Measurements from ENCODE around the gene OR4E1. TPM values are rescaled to one million over a fixed set of nuclear protein-coding genes. Genes with fewer than 3 reads are reported as not detected.
A peak's percentile ranks its signal among the peaks of the same experiment; 100 is the strongest.

Gene OR4E1
- total RNA-seq, 1 experiment from 2014 or later, result not detected

DNA sequence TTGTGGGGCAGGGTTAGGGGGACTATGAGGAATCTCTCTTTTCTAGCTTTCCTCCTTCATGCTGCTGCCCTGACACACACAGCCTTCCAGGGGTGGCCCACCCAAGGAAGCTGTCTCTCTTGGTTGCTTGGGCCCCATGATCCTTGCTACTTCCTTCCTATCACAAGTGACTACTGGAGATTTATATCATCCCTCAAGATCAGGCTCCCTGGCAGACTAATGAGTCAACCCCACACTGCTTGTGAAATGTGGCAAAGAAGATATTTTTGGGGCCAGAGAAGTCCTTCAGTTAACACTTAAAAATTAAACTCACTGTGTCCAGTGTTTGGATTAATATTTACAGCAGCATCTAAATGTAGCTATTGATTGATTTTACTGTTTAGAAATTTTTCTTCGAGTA is 1.5 kb downstream of the OR4E1 start:
- Histone ChIP-seq H3K36me3 (ENCODE audit: control insufficient read depth, insufficient read depth, low read length) (no peaks in the 10 kb centered on the region), H3K4me3 (ENCODE audit: low read depth, low read length) (no peak overlapping the region), H3K4me1 (peaks cover 16% of the 10 kb centered on the region), H3K9me3 (peaks cover 7% of the 10 kb centered on the region), H3K27me3 (replicated peaks; ENCODE audit: control insufficient read depth, insufficient read depth, low read length) (no peaks in the 10 kb centered on the region)
- Mint-ChIP-seq H3K36me3 (ENCODE audit: insufficient read depth, unreplicated experiment) (no peaks in the 10 kb centered on the region), H3K9me3 (ENCODE audit: unreplicated experiment) (peaks cover 10% of the 10 kb centered on the region), H3K27me3 (ENCODE audit: insufficient read depth, unreplicated experiment) (no peaks in the 10 kb centered on the region), H3K4me3 (ENCODE audit: unreplicated experiment) (no peak overlapping the region), H3K4me1 (ENCODE audit: low read depth, unreplicated experiment) (peaks cover 17% of the 10 kb centered on the region), H3K27ac (ENCODE audit: unreplicated experiment) (no peak overlapping the region)
- TF ChIP-seq, protein P1, sequence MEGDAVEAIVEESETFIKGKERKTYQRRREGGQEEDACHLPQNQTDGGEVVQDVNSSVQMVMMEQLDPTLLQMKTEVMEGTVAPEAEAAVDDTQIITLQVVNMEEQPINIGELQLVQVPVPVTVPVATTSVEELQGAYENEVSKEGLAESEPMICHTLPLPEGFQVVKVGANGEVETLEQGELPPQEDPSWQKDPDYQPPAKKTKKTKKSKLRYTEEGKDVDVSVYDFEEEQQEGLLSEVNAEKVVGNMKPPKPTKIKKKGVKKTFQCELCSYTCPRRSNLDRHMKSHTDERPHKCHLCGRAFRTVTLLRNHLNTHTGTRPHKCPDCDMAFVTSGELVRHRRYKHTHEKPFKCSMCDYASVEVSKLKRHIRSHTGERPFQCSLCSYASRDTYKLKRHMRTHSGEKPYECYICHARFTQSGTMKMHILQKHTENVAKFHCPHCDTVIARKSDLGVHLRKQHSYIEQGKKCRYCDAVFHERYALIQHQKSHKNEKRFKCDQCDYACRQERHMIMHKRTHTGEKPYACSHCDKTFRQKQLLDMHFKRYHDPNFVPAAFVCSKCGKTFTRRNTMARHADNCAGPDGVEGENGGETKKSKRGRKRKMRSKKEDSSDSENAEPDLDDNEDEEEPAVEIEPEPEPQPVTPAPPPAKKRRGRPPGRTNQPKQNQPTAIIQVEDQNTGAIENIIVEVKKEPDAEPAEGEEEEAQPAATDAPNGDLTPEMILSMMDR (IDR thresholded peaks at IDR 0.05; ENCODE audit: insufficient read depth in 1 of 2, low read depth in 1 of 2, low read length in 1 of 2, severe bottlenecking in 1 of 2, unreplicated experiment in 1 of 2), result no peak
- POLR2A ChIA-PET, result interaction anchor here (0.5 kb wide), 1 partner anchor 195 kb away, joined by 4 read pairs; the partner anchor contains the start of genes RAB2B and TOX4
- DNase-seq, result no peak
- CTCF ChIA-PET, result no interaction called here
- no TSS peak for BruUV-seq (replicated peaks)
- intact Hi-C loops (cut with micrococcal nuclease; ENCODE audit: unreplicated experiment), result no loop called here

DNA sequence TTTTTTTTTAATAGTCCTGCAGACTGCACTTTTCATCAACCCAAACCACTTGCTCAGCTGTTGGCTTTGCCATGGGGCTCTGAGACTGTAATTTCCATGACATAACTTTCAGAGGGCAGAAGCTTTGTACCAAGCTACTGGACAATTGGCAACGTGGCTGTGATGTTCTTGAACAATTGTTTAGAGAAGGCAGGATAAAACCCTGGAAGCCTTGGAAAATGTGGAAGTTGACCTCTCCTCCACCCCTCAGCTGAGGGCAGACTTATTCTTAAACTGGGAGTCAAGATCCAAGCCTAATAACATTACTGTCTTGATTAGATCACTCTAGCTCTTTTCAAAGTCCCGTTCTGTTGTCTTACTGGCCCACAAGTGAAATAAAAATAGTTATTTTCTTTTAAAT is 2.2 kb downstream of the OR4E1 start:
- Mint-ChIP-seq H3K4me1 (ENCODE audit: low read depth, unreplicated experiment) (peaks cover 17% of the 10 kb centered on the region), H3K36me3 (ENCODE audit: insufficient read depth, unreplicated experiment) (no peaks in the 10 kb centered on the region), H3K27ac (ENCODE audit: unreplicated experiment) (no peak overlapping the region), H3K9me3 (ENCODE audit: unreplicated experiment) (peaks cover 10% of the 10 kb centered on the region), H3K4me3 (ENCODE audit: unreplicated experiment) (no peak overlapping the region), H3K27me3 (ENCODE audit: insufficient read depth, unreplicated experiment) (no peaks in the 10 kb centered on the region)
- no peaks in the 10 kb centered on the region for H3K27me3 ChIP-seq (replicated peaks; ENCODE audit: control insufficient read depth, insufficient read depth, low read length)
- ChIA-PET CTCF (no interaction called here), POLR2A (no interaction called here)
- H3K36me3 ChIP-seq (ENCODE audit: control insufficient read depth, insufficient read depth, low read length), result no peaks in the 10 kb centered on the region
- intact Hi-C loops (cut with micrococcal nuclease; ENCODE audit: unreplicated experiment), result no loop called here
- peaks cover 16% of the 10 kb centered on the region for H3K4me1 ChIP-seq
- H3K4me3 ChIP-seq (ENCODE audit: low read depth, low read length), result no peak overlapping the region
- H3K9me3 ChIP-seq, result peaks cover 7% of the 10 kb centered on the region
- TF ChIP-seq, protein P1 (IDR thresholded peaks at IDR 0.05; ENCODE audit: insufficient read depth in 1 of 2, low read depth in 1 of 2, low read length in 1 of 2, severe bottlenecking in 1 of 2, unreplicated experiment in 1 of 2), result no peak
- BruUV-seq (replicated peaks), result no TSS peak
- DNase-seq, result no peak

DNA sequence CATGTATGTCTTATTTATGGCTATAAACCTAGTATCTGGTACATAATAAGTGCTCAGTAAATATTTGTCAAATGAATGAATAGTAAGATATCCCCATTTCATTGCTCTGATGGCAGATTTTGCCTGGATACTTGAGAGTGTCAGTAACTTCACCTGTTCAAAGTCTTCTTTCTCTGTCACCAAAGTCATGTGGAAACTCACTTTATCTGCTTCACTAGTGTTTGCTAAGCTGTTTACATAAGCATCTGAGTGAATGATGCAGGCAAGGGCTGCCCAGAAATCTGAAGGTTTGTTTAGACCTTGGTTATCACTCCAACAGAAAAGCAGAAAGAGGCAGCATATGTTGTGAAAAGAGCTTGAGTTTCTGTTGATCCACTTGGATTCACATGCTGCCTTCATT is 4.3 kb downstream of the OR4E1 start:
- Mint-ChIP-seq H3K4me1 (ENCODE audit: low read depth, unreplicated experiment) (peaks cover 17% of the 10 kb centered on the region), H3K36me3 (ENCODE audit: insufficient read depth, unreplicated experiment) (no peaks in the 10 kb centered on the region), H3K27ac (ENCODE audit: unreplicated experiment) (peak overlapping the region; percentile 69), H3K27me3 (ENCODE audit: insufficient read depth, unreplicated experiment) (no peaks in the 10 kb centered on the region), H3K9me3 (ENCODE audit: unreplicated experiment) (peaks cover under 1% of the 10 kb centered on the region), H3K4me3 (ENCODE audit: unreplicated experiment) (no peak overlapping the region)
- no peaks in the 10 kb centered on the region for H3K36me3 ChIP-seq (ENCODE audit: control insufficient read depth, insufficient read depth, low read length)
- no peaks in the 10 kb centered on the region for H3K9me3 ChIP-seq
- TF ChIP-seq, protein P1 (IDR thresholded peaks at IDR 0.05; ENCODE audit: insufficient read depth in 1 of 2, low read depth in 1 of 2, low read length in 1 of 2, severe bottlenecking in 1 of 2, unreplicated experiment in 1 of 2), result no peak
- intact Hi-C loops (cut with micrococcal nuclease; ENCODE audit: unreplicated experiment), result loop anchor here (2.0 kb wide), 1 partner anchor 26 kb away; no protein-coding TSS in a partner anchor
- BruUV-seq (replicated peaks), result no TSS peak
- H3K4me3 ChIP-seq (ENCODE audit: low read depth, low read length), result no peak overlapping the region
- ChIA-PET CTCF (no interaction called here), POLR2A (no interaction called here)
- DNase-seq, result peak in 1 of 2 experiments; percentile 18
- peaks cover 16% of the 10 kb centered on the region for H3K4me1 ChIP-seq
- no peaks in the 10 kb centered on the region for H3K27me3 ChIP-seq (replicated peaks; ENCODE audit: control insufficient read depth, insufficient read depth, low read length)

Measured in Caco-2 (cell line).